ENCODE data around the gene C14orf119.

C14orf119 gene

DNA sequence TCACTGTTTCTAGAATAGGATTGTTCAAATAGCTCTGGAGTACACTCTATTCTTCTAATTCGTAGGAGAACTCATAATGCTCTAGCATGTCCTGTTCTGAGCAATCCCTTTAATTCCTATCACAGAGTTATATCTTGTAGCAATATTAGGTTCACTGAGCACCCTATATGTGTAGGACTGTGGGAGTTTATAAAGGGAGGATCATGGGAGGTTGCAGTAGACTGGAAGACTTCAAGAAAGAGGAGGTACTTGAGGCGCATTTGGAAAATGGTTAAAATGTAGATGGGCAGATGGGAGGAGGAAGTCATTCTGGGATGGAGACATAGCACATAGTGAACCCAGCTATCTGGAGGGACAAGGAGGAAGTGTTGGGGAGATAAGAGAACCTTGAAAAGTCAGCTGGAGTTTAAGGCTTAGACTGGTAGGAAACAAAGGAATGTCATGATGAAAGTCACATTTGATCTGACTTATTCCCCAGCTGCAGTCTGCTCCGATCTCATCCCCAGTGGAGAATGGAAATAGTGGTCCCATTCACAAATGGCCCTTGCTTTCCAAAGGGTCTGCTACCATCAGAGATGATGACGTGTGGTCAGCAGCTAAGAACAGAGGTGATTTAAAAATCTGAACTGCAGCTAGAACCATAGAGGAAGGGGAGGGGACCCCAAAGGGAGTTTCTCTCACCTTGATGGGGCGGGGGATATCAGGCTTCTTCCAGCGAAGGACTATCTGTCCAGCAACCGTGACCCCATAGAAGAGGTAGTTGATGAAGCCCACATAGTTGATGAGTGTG is 33.9 kb downstream of the C14orf119 start:
- no peak for DNase-seq

DNA sequence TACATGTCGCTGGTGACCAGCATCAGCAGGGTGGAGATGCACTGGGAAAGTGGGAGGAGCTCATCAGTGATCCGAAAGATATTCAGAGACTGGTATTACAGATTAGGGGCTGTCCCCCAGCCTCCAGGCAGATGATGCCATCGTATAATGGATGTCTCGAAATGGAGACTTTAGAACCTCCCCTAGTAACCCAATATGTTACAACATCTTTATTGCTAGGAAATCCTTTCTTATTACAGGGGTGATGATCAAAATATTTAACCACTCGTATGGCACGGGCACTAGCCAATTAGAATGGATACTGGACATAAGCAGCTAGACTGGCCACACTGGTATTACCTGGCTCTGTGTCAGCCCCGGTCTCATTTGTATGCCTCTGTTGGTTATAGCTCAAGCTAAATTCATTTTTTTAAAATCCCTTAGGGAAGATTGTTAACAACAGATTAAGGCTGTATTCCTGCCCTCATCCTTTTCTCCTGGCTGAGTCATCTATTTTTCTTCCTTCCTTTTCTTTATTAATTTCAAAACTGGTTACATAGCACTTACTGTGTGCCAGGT is 34.5 kb downstream of the C14orf119 start:
- no peak for DNase-seq

DNA sequence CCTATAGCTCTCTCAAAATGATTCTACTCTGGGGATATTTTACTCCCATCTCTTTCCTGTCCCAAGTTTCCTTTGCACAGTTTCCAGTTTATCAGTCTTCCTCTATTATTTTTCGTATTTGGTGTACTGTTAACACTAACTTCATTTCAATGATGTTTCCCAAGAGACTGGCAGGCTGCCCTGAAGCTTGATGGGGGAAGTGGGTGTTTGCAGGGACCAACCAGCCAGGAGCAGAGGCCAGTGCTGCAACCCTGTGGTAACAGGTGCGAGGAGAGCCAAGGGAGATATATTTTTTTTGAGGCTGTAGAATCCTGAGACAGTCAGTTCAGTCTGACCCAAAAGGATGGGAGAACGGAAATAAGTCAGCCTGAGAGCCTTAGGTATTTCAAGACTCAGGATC is 35.6 kb downstream of the C14orf119 start:
- no peak for DNase-seq

DNA sequence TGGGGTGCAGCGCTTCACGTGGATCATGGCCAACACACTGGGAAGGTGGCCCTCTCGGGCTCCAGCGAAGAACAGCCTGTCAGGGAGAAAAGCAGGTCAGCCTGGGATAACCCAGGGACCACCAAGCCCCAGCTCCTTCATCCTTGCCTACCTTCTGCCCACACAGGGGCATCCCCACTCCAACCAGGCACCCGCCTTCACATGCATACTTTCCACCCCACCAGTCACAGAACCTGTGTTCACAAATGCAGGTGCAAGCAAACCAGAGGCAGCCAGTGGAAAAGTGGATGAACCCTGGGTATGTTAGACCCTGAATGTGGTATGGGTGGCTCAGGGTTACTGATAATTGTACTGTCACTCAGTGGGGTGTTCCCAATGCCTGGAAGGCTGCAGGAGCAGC is 36.2 kb downstream of the C14orf119 start:
- DNase-seq, result no peak

DNA sequence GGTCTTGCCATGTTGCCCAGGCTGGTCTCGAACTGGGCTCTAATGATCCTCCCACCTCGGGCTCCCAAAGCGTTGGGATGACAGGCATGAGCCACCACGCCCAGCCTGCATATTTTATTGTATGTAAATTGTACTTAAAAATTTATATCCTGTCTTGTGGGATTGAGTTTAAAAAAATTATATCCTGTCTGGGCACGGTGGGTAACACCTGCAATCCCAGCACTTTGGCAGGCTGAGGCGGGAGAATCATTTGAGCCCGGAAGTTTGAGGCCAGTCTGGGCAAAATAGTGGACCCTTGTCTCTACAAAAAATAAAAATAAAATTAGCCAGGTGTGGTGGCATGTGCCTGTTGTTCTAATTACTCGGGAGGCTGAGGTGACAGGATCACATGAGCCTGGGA is 37.7 kb downstream of the C14orf119 start:
- DNase-seq, result no peak

DNA sequence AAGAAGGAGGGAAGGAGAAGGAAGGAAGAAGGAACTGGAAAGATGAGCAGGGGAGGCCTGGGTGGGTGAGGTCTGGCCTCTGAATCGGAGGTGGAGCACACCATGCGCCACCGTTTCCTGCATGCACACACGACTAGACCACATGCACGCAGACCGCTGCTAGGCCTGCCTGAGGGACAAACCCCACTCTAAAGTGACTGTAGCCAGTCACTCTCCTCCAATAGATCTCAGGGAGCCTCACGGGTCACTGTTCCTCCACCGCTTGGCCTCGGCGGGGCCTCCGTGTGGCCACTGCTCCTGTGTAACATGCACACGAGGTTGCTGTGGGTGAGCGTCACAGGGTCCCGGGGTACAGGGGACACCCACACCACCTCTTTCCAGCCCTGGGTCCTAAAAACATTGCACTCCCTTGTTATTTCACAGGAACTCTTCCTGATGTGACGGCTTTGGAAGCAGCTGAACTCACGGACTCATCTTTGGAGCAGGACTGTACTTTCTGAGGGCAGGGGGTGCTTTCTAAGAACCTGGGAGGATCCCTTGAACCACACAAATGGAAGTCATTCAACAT is 41.3 kb downstream of the C14orf119 start:
- DNase-seq, result no peak

DNA sequence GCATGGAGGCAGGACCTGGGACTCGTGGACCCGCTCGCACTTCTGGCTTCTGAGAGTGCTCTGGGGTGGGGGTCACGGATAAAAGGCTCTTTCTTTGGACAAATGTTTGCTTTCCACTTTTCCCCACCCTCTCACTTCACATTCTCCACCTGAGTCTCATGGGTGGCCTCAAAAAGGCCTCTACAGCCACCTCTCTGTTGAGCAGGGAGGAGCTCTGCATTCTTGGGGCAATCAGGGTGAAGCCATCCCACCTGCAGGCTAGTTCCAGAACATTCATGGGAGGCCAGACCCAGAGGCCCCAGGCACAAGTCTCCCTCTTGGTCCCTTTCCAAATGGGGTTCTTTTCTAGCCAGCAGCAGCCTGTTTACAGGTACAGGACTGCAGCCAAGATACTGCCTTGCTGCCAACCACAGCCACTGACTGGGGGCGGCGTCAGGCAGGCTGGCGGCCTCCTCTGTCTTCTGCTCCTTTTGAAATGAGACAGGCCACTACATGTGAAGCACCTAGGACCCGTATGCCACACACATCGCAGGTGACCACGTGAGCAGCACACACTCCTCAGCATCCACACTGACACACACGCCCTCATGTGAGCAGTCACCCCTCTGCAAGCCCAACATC is 42.0 kb downstream of the C14orf119 start:
- no peak for DNase-seq

DNA sequence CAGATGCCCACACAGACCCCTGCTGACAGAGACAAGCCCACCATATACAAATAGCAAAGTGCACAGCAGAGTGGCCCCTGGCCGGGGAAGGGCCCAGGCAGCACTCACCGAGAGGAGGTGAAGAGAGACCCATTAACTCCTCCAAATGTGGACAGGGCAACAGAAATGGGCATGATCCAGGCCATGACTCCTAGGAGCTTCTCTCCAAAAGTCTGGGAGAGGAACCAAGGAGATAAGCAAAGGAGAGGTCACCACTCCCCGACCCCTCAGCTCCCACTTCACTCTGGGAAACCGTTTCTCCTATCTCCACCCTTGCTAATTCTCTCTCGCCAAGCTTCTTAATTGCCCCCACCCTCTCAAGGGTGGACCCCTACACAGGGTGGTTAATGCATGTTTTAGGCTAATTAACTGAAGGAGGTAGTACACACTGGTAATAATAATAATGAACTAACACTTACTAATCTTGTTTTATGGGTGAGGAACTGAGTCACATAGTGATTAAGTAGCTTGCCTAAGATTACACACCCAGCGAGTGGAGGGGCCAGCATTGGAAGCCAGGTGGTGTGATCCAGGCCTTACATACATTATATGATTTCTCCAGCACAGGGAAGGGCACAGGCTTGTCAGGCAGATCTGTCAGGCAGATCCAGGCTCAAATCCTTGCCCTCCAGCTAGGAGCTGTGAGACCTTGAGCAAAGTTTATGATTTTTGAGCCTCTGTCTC is 42.7 kb downstream of the C14orf119 start:
- no peak for DNase-seq

DNA sequence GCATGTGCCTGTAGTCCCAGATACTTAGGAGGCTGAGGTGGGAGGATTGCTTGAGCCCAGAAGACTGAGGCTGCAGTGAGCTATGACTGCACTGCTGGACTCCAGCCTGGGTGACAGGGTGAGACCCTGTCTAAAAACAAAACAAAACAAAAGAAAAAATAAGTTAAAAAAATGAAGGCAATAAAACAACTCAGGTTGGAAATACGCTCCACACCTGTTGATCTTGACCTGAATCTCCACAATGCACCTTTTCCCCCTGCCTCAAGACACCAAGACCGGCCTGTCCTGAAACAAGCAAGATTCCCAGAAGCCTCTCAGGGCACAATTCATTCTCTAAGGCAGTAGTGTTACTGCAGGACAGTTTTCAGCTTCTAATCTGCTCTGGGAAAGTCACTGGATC is 44.6 kb downstream of the C14orf119 start:
- no peak for DNase-seq

DNA sequence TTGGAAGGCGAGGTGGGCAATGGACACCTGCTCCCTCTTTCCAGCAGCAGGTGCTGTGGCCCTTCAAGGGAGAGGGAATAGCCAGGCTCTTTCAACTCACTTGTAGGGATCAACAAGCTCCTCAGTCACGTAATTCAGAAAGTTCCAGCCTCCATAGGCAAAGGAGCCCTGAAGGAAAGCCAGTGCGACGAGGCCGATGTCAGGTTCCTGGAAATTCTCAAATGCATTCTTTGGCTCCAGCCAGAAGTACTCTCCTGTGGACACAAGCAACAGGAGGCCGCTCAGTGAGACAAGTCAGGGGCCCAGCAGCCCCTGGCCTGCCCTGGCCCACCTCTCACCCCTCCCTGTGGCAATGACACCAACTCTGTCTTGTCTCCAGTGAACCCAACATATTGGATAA is 45.1 kb downstream of the C14orf119 start:
- DNase-seq, result no peak

DNA sequence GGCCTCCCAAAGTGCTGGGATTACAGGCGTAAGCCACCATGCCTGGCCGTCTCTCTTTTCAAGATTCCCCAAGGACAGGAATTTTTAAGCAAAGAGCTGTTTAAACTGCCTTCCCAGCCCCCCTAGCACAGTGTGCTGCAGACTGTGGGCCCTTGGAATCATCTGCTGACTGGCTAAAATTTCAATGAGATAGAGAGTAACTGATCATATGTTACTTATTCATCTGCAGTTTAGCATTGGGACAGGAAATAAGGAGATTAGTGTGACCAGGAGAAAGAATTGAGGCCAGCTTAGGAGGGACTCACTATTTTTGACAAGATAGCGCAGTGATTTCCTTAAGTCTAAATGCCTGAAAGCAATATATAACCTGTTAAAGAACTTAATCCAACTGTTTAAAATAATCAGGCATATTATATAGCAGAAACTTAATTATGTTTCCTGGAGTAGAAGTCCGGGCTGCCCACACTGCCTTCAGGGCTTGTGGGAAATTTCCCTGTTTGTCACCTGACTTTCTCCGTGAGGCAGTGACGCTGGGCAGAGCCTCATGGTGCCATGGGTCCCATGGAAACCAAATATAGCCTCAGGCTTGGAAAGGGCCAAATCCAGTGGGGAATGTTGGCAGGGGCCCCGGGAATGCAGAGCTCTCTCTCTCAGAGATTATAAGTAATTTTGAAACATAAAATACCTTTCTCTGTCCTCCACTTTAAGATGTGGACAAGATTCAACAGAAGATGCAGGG is 46.6 kb downstream of the C14orf119 start:
- peak; percentile 54 for DNase-seq

DNA sequence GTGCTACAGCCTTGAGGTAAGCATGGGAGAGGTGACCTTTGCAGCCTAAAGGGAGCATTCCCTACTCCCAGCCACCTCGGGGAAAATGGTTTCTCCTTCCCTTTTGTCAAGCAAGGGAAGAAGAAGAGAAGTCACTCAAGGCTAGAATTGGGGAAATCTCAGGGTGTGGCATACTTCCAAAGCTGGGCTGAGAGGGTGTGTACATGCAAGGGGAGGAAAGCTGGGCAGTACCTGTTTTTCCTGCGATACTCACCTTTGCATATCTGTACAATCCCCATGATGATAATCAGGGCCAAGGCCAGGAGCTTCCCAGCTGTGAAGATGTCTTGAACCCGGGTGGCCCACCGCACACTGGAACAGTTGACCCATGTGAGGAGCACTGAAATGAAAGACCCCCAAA is 47.5 kb downstream of the C14orf119 start:
- DNase-seq, result no peak

DNA sequence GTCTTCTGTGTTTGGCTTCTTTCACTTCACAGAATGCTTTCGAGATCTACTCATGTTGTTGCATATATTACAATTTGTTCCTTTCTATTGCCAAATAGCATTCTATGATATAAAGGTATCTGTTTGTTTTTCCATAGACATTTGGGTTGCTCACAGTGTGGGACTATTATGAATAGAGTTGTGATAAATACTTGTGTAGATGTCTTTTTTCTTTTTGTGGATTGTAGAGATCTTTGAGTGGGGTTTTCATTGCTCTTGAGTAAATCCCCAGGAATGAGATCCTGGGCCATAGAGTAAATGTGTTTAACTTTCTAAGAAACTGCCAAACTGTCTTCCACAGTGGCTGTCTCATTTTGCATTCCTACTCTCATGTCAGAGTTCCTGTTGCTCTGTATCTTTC is 48.6 kb downstream of the C14orf119 start:
- no peak for DNase-seq

DNA sequence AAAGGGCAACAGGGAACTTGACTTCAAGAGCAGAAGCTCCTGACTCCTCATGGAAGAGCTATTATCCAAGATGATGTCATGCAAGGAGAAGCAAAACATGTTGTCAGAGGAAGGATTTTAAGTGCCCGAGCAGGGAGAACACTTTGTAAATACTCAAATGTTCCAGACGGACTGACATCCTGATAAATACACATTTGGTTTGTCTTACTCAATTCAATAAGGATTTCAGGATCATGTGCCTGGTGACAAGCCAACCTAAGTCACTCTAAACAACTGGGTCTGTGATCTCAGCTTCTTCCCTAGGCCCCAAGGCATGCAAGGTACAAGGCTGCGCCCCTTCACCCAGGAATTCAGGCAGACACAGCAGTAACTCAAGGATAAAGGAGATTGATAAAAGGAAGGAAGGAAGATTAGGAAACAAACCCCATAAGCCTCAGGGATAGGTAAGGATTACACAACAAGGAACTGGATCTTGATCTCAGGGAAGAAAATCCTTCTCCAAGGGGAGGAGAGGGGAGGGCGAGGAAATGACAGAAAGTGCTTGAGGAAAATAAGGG is 50.6 kb downstream of the C14orf119 start:
- DNase-seq, result no peak

DNA sequence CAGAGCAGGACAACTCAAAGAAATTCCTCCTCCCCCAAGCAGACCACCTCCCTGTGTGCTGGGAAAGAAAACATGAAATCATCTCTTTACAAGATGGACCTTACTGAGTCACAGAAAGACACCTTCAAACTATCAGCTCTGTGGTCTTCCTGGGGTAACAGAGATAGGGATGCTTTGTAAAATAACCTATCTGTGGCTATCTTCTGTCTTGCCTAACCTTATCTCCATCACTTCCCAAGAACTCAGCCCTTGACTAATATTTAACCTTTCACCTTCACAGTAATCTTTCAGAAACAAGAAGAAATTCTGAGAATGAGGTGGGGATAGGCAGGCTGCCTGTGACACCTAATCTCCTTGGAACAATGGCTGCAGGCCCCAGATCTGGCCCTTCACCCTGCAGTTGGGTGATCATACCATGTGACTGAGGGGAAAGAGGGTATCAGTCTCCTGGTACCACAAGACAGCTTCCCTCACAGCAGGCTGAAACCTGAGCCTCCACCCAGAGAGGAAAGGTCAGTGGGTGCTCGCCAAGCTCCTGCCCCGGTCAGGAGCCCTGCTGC is 51.1 kb downstream of the C14orf119 start:
- no peak for DNase-seq

DNA sequence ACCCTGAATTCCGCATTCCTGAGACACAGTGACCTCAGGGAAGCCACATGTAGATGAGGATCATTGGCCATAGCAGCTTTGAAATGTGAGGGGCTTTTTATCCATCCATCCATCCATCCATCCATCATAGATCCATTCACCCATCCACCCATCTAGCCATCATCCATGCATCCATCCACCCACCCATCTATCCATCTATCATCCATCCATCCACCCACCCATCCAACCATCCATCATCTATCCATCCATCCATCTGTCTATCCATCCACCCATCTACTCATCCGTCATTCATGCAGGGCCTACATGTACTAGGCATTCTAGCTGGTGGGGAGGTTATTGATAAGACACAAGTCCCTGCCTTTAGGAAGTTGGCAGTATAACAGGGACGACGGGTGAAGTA is 51.7 kb downstream of the C14orf119 start:
- no peak for DNase-seq

DNA sequence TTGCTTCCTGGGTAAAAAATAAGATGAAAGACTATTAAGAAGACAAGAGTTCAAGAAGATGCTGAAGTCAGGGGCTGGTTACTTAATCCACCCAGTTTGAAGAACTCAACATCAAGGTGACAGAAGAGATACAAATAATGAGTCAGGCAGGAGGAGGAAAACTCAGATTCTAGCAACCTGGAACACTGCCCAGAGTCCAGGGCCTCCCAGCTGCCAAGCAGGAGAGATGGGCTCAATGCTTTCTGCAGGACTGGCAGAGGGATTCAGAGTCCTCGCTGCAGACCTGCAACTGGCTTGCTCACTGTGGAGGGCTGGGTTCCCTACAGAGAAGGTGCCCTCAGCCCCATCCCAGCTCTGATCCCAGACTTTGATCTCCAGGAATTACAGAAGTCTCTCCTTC is 52.4 kb downstream of the C14orf119 start:
- DNase-seq, result no peak

DNA sequence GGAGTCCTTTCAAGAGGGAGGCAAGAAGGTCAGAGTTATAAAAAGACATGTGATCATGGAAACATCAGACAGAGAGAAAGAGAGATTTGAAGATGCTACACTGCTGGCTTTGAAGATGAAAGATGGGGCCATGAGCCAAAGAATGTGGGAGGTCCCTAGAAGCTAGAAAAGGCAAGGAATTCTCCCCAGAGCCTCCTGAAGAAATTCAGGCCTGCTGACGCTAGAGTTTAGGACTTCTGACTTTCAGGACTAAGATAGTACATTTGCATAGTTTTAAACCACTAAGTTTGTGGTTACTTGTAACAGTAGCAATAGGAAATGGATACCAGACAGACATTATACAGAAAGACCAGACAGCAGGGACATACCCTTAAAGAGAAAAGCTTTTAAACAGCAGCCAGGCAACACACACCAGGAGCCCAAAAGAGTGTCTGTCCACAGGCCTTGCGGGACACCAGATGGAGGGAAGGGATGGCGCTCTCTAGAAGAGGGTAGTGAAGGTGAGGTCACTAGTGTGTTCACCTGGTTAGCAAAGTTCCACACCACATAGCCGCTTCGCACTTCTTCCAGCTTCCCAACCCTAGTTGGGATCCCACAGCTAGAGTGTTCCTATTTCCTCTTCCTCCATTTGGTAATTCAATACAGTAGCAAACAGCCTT is 53.4 kb downstream of the C14orf119 start:
- no peak for DNase-seq

DNA sequence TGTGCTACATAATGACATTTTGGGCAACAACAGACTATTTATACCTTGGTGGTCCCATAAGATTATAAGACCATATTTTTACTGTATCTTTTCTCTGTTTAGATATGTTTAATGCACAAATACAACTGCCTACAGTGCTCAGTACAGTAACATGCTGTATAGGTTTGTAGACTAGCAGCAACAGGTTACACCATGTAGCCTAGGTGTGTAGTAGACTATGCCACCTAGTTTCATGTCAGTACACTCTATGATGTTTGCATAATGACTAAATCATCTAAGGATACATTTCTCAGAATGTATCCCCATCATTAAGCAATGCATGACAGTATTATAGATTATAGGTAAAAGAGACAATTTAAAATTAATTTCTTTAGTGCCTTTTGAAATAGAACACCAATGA is 54.4 kb downstream of the C14orf119 start:
- DNase-seq, result no peak

All from COR-L47 (cell line).